NCI-H1092 treated with DMSO at 0.1 percent for 48 hours (cell line): Measurements from ENCODE around the gene ACOT13.
"Not testable (repeated sequence)": the region's sequence is repeated elsewhere in the genome, so short reads cannot be mapped to it uniquely, and the experiment has no call there.

ENCODE experiments used
- DNase-seq: peaks from one replicate; lab custom pipeline; 2025; lab: John Stamatoyannopoulos, UW

ACOT13 gene

GRCh38 chr6:24692415-24692814 lies 25.5 kb downstream of the ACOT13 start:
- DNase-seq = no peak

GRCh38 chr6:24692848-24693592 lies 26.1 kb downstream of the ACOT13 start:
- DNase-seq = no peak

- DNase-seq = no peak
Measured at GRCh38 chr6:24694198-24694597, 27.3 kb downstream of the ACOT13 start.

- peak; percentile 43 for DNase-seq
Measured at GRCh38 chr6:24695635-24696034, 28.8 kb downstream of the ACOT13 start.

GRCh38 chr6:24696097-24696496 lies 29.2 kb downstream of the ACOT13 start:
- no peak for DNase-seq

- DNase-seq = no peak
Measured at GRCh38 chr6:24699521-24700359, 32.9 kb downstream of the ACOT13 start.

- DNase-seq = no peak
Measured at GRCh38 chr6:24702720-24703282, 35.9 kb downstream of the ACOT13 start.

- DNase-seq = no peak
Measured at GRCh38 chr6:24704468-24704867, 37.6 kb downstream of the ACOT13 start.

- no peak for DNase-seq
Measured at GRCh38 chr6:24708612-24709011, 41.7 kb downstream of the ACOT13 start.

- DNase-seq = no peak
Measured at GRCh38 chr6:24709014-24709711, 42.3 kb downstream of the ACOT13 start.

GRCh38 chr6:24710519-24711303 lies 43.8 kb downstream of the ACOT13 start:
- no peak for DNase-seq

GRCh38 chr6:24716602-24717148 lies 49.8 kb downstream of the ACOT13 start:
- not testable (repeated sequence) for DNase-seq

- DNase-seq = no peak
Measured at GRCh38 chr6:24718449-24719124, 51.7 kb downstream of the ACOT13 start.

- no peak for DNase-seq
Measured at GRCh38 chr6:24719125-24719971, 52.5 kb downstream of the ACOT13 start, which contains the start of gene C6orf62. Gene C6orf62, minus strand, starts transcription at chr6:24719154. Its CDS starts 486 bp downstream, at chr6:24718668.

GRCh38 chr6:24720131-24720603 lies 53.3 kb downstream of the ACOT13 start:
- peak; percentile 39 for DNase-seq

- DNase-seq = peak; percentile 97
Measured at GRCh38 chr6:24720604-24721460, 54.0 kb downstream of the ACOT13 start.

- DNase-seq = peak; percentile 58
Measured at GRCh38 chr6:24721461-24722215, 54.8 kb downstream of the ACOT13 start.

GRCh38 chr6:24723270-24723669 lies 56.4 kb downstream of the ACOT13 start:
- DNase-seq = no peak
